Endothelial cell of umbilical vein (primary cell): Measurements from ENCODE around the gene SHPK. TPM values are rescaled to one million over a fixed set of nuclear protein-coding genes. Genes with fewer than 3 reads are reported as not detected.

Experiments used
- BruUV-seq: library from RNA; stranded (reverse); fragments of 400-500 nt; replicated peaks from 2 replicates; lab custom pipeline; 2021; lab: Mats Ljungman, UMichigan
- CTCF ChIA-PET: fragments of 300-600, 350-600 bp; sonication (Branson Sonifier 250); formaldehyde crosslinking; loops from one replicate; lab custom pipeline; 2021; ENCODE audit warnings: antibody characterized with exemption, inconsistent platforms; lab: Charles Lee
- POLR2A ChIA-PET: fragments of 300-600, 350-600 bp; sonication (Branson Sonifier 250); formaldehyde crosslinking; loops from one replicate; lab custom pipeline; 2021; ENCODE audit warnings: antibody characterized with exemption, inconsistent platforms; lab: Charles Lee
- DNase-seq: peaks from one replicate; pipeline ENCODE4 v3.0.0-alpha.2; 2011; ENCODE audit warnings: low read depth, low spot score
- FAIRE-seq: peaks from 2 replicates; lab custom pipeline; 2011; peaks lifted over from hg19 to GRCh38; lab: Jason Lieb, UNC
- H2AFZ ChIP-seq: 2 replicates; pipeline ENCODE4 v1.6.0; 2012; ENCODE audit warnings: low read depth, low read length, control low read depth, inconsistent platforms
- H3K27ac ChIP-seq: 2 replicates; pipeline ENCODE4 v1.5.1; 2011; ENCODE audit warnings: low read depth, mild to moderate bottlenecking, control low read depth, low read length, moderate library complexity; ENCODE audit not compliant: insufficient read depth
- H3K27me3 ChIP-seq, 2 experiments: 2 replicates each; pipeline versions ENCODE4 v1.6.0 to v1.6.1; 2011; ENCODE audit warnings: low read length in 2 of 2, mixed read lengths in 1 of 2; ENCODE audit not compliant: control insufficient read depth in 2 of 2, insufficient read depth in 2 of 2
- H3K36me3 ChIP-seq, 2 experiments: 2 replicates in 1 of 2; 3 replicates in 1 of 2; pipeline ENCODE4 v1.5.1; 2011; ENCODE audit warnings: low read length in 2 of 2, mild to moderate bottlenecking in 1 of 2, moderate library complexity in 1 of 2; ENCODE audit not compliant: control insufficient read depth in 2 of 2, insufficient read depth in 2 of 2; ENCODE audit errors: extremely low read depth in 1 of 2
- H3K4me1 ChIP-seq: 3 replicates; pipeline ENCODE4 v1.5.1; 2011; ENCODE audit warnings: mild to moderate bottlenecking, low read length; ENCODE audit not compliant: control insufficient read depth, insufficient read depth; ENCODE audit errors: extremely low read depth
- H3K4me2 ChIP-seq: 2 replicates; pipeline ENCODE4 v1.6.1; 2011; ENCODE audit warnings: low read length, control low read depth, mixed read lengths; ENCODE audit not compliant: insufficient read depth
- H3K4me3 ChIP-seq, 3 experiments: fragments of 200-600 bp in 1 of 3; sonication (generic), shearing (Covaris generic) in 1 of 3; replicated peaks in 1 of 3; 2 replicates each; pipeline ENCODE4 v1.5.1; 2011 to 2016; ENCODE audit warnings: control low read depth in 3 of 3, low read length in 3 of 3, mild to moderate bottlenecking in 2 of 3, inconsistent platforms in 1 of 3, low read depth in 1 of 3, moderate library complexity in 1 of 3; ENCODE audit not compliant: insufficient read depth in 1 of 3
- H3K79me2 ChIP-seq: 2 replicates; pipeline ENCODE4 v1.6.0; 2012; ENCODE audit warnings: low read length, inconsistent platforms; ENCODE audit not compliant: control insufficient read depth, insufficient read depth
- H3K9ac ChIP-seq: replicated peaks from 2 replicates; pipeline ENCODE3; 2011; ENCODE audit warnings: low read length, control low read depth; ENCODE audit not compliant: insufficient read depth; ENCODE audit errors: extremely low read depth
- H3K9me1 ChIP-seq: replicated peaks from 3 replicates; pipeline ENCODE4 v1.6.0; 2011; ENCODE audit warnings: mild to moderate bottlenecking, low read length; ENCODE audit not compliant: control insufficient read depth, insufficient read depth; ENCODE audit errors: extremely low read depth
- H3K9me3 ChIP-seq: replicated peaks from 2 replicates; pipeline ENCODE4 v1.5.1; 2012; ENCODE audit warnings: low read length, inconsistent platforms; ENCODE audit not compliant: control insufficient read depth, insufficient read depth
- H4K20me1 ChIP-seq: replicated peaks from 2 replicates; pipeline ENCODE3; 2011; ENCODE audit warnings: mild to moderate bottlenecking, low read length; ENCODE audit not compliant: control insufficient read depth, insufficient read depth; ENCODE audit errors: extremely low read depth
- EZH2 ChIP-seq: IDR thresholded peaks from 2 replicates; pipeline ENCODE4 v1.6.1; 2012; ENCODE audit warnings: borderline replicate concordance, low read depth, mild to moderate bottlenecking, moderate library complexity, low read length, inconsistent platforms; ENCODE audit not compliant: severe bottlenecking
- FOS ChIP-seq: IDR thresholded peaks from 2 replicates; pipeline ENCODE4 v1.6.1; 2011; ENCODE audit warnings: mild to moderate bottlenecking, low read length, moderate library complexity, borderline replicate concordance; ENCODE audit not compliant: insufficient read depth
- GATA2 ChIP-seq: IDR thresholded peaks from 2 replicates; pipeline ENCODE4 v1.7.0; 2011; ENCODE audit warnings: low read depth, mild to moderate bottlenecking, moderate library complexity, mixed read lengths, low read length; ENCODE audit not compliant: insufficient read length, insufficient read depth
- JUN ChIP-seq: IDR thresholded peaks from 2 replicates; pipeline ENCODE4 v1.6.1; 2011; ENCODE audit warnings: borderline replicate concordance, low read depth; ENCODE audit not compliant: insufficient read length, insufficient read depth
- MYC ChIP-seq: IDR thresholded peaks from one replicate; pipeline ENCODE4 v1.6.1; 2011; ENCODE audit warnings: mild to moderate bottlenecking, low read depth, low read length
- POLR2A ChIP-seq: IDR thresholded peaks from 2 replicates; pipeline ENCODE4 v1.6.1; 2012; ENCODE audit warnings: low read depth, mild to moderate bottlenecking, control low read depth, low read length
- POLR2AphosphoS5 ChIP-seq: IDR thresholded peaks from 2 replicates; pipeline ENCODE4 v1.6.1; 2012; ENCODE audit warnings: low read depth, mild to moderate bottlenecking, control low read depth, low read length, moderate library complexity; ENCODE audit not compliant: insufficient read depth
- dilution Hi-C: fragments of 300-500 bp; cut with MboI; formaldehyde crosslinking; loops from one replicate; pipeline ENCODE4 v1.15.0; 2019; ENCODE audit warnings: low sequenced_read_pairs; ENCODE audit not compliant: extremely low pct_ligation_motif_present
- intact Hi-C: fragments of 100-400 bp; cut with micrococcal nuclease; formaldehyde crosslinking; loops from one replicate; pipeline ENCODE4 v1.10.0; 2022
- polyA plus RNA-seq, 4 experiments: library from polyadenylated mRNA; depleted of rRNA in 3 of 4; stranded (reverse) in 3 of 4; unstranded in 1 of 4; fragments of >200 nt; gene quantifications; 2 replicates each; pipeline versions ENCODE4 v1.2.1 to v1.2.3, GENCODE V29; 2011 to 2012; ENCODE audit warnings: missing spikeins in 1 of 4
- total RNA-seq: library from RNA; stranded (reverse); gene quantifications from 2 replicates; pipeline ENCODE4 v1.2.3, GENCODE V29; 2021
- TF ChIP-seq, protein P1 (sequence below): IDR thresholded peaks from 2 replicates; pipeline ENCODE4 v1.6.1; 2011; ENCODE audit not compliant: insufficient read depth, insufficient read length
- TF ChIP-seq, protein P2 (sequence below), 2 donors: IDR thresholded peaks; 1 replicate in 1 of 2; 2 replicates in 1 of 2; pipeline ENCODE4 v1.5.1; 2011; ENCODE audit warnings: low read length in 2 of 2, mild to moderate bottlenecking in 2 of 2, moderate library complexity in 2 of 2, control low read depth in 1 of 2, inconsistent platforms in 1 of 2, low read depth in 1 of 2; ENCODE audit not compliant: insufficient read depth in 1 of 2; ENCODE audit errors: extremely low read depth in 1 of 2

Gene SHPK
- total and polyA plus RNA-seq, 2 donors (not counting 3 experiments of a cell fraction or from before 2014, with no cell fraction given): 15.4 to 15.9 TPM

DNA sequence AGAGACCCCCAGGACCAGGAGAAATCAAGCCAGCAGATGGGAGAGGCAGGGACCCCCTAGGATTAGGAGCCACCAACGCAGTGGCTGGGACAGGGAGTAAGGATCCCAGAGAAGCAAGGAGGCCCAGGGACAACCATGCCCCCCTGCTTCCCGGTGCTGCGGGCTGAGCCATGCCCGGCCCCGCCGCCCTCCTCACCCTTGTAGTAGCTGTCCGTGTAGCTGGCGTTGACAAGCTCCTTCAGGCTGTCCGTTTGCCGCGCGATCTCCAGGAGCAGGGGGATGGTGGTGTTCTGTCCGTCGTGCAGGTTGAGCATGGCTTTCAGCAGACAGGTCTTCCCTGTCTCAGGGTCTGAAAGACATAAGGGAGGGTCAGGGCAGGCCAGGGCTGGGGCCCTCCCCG is 45.3 kb downstream of the SHPK start:
- CTCF ChIA-PET: no interaction called here
- TF ChIP-seq GATA2 (no peak), JUN (no peak), FOS (no peak), POLR2A (no peak), EZH2 (no peak), POLR2AphosphoS5 (no peak), MYC (no peak)
- TF ChIP-seq, protein P1, sequence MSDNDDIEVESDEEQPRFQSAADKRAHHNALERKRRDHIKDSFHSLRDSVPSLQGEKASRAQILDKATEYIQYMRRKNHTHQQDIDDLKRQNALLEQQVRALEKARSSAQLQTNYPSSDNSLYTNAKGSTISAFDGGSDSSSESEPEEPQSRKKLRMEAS: no peak
- TF ChIP-seq, protein P2, sequence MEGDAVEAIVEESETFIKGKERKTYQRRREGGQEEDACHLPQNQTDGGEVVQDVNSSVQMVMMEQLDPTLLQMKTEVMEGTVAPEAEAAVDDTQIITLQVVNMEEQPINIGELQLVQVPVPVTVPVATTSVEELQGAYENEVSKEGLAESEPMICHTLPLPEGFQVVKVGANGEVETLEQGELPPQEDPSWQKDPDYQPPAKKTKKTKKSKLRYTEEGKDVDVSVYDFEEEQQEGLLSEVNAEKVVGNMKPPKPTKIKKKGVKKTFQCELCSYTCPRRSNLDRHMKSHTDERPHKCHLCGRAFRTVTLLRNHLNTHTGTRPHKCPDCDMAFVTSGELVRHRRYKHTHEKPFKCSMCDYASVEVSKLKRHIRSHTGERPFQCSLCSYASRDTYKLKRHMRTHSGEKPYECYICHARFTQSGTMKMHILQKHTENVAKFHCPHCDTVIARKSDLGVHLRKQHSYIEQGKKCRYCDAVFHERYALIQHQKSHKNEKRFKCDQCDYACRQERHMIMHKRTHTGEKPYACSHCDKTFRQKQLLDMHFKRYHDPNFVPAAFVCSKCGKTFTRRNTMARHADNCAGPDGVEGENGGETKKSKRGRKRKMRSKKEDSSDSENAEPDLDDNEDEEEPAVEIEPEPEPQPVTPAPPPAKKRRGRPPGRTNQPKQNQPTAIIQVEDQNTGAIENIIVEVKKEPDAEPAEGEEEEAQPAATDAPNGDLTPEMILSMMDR (IDR thresholded peaks at IDR 0.05; ENCODE audit: extremely low read depth in 1 of 2, insufficient read depth in 1 of 2, low read depth in 1 of 2, low read length in 2 of 2): no peak
- H3K4me1 ChIP-seq: no peaks in the 10 kb centered on the region
- H4K20me1 ChIP-seq: no peaks in the 10 kb centered on the region
- no peak overlapping the region for H3K27ac ChIP-seq
- no peaks in the 10 kb centered on the region for H3K9me1 ChIP-seq
- no peak overlapping the region for H2AFZ ChIP-seq
- no peaks in the 10 kb centered on the region for H3K9me3 ChIP-seq
- no peak overlapping the region for H3K4me2 ChIP-seq
- H3K27me3 ChIP-seq: no peaks in the 10 kb centered on the region
- intact Hi-C loops: no loop called here
- BruUV-seq: no TSS peak
- no peaks in the 10 kb centered on the region for H3K36me3 ChIP-seq
- POLR2A ChIA-PET: no interaction called here
- dilution Hi-C loops: no loop called here
- DNase-seq: no peak
- no peak overlapping the region for H3K4me3 ChIP-seq
- FAIRE-seq: no peak
- H3K79me2 ChIP-seq: no peaks in the 10 kb centered on the region
- H3K9ac ChIP-seq: no peak overlapping the region
